ENCODE measurements around the gene MAN1C1. TPM values are rescaled to one million over a fixed set of nuclear protein-coding genes. Genes with fewer than 3 reads are reported as not detected.

MAN1C1 gene
- total and polyA plus RNA-seq, 2 donors (not counting 3 experiments of a cell fraction or from before 2014, with no cell fraction given): 1.5 to 4.0 TPM

DNA sequence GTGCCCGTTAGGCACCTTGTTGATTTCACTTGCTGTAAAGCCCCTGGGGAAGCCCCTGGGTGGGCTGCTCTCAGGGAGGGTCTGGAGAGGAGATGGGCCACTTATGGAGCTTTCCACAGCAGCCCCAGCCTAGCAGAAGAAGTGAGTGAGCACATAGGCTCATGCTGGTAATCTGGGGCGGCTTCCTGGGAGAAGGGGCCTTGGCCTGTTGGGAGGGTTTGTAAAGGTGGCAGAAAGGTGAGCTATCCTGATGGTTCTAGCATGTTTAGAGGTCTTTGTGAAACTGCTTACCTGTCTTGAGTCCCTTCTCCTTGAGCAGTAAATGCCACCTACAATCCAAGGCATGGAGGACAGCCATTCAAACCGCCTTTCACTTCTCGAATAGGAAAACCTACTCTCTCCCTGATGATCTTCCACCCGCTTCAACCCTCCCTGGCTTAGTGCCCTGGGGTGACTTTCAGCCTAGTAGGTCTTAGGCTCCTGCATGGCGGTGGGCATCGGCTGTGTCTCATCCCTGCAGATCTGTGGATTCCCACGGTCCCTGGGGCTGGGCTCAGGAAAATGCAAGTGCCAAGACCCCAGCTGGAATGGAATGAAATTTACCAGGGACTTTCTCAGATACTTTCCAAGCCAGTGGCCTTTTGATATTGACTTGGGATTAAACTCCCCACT is 95.8 kb downstream of the MAN1C1 start:
- TF ChIP-seq, protein P1, sequence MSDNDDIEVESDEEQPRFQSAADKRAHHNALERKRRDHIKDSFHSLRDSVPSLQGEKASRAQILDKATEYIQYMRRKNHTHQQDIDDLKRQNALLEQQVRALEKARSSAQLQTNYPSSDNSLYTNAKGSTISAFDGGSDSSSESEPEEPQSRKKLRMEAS (IDR thresholded peaks at IDR 0.05; ENCODE audit: insufficient read depth, insufficient read length): no peak
- TF ChIP-seq POLR2A (IDR thresholded peaks at IDR 0.05; ENCODE audit: low read depth, low read length) (no peak), GATA2 (IDR thresholded peaks at IDR 0.05; ENCODE audit: insufficient read depth, insufficient read length, low read depth, low read length) (no peak), FOS (IDR thresholded peaks at IDR 0.05; ENCODE audit: borderline replicate concordance, insufficient read depth, low read length) (no peak), JUN (IDR thresholded peaks at IDR 0.05; ENCODE audit: borderline replicate concordance, insufficient read depth, insufficient read length, low read depth) (no peak), EZH2 (IDR thresholded peaks at IDR 0.05; ENCODE audit: borderline replicate concordance, low read depth, low read length, severe bottlenecking) (no peak), POLR2AphosphoS5 (IDR thresholded peaks at IDR 0.05; ENCODE audit: insufficient read depth, low read depth, low read length) (no peak), MYC (IDR thresholded peaks at IDR 0.05; ENCODE audit: low read depth, low read length) (no peak)
- TF ChIP-seq, protein P2, sequence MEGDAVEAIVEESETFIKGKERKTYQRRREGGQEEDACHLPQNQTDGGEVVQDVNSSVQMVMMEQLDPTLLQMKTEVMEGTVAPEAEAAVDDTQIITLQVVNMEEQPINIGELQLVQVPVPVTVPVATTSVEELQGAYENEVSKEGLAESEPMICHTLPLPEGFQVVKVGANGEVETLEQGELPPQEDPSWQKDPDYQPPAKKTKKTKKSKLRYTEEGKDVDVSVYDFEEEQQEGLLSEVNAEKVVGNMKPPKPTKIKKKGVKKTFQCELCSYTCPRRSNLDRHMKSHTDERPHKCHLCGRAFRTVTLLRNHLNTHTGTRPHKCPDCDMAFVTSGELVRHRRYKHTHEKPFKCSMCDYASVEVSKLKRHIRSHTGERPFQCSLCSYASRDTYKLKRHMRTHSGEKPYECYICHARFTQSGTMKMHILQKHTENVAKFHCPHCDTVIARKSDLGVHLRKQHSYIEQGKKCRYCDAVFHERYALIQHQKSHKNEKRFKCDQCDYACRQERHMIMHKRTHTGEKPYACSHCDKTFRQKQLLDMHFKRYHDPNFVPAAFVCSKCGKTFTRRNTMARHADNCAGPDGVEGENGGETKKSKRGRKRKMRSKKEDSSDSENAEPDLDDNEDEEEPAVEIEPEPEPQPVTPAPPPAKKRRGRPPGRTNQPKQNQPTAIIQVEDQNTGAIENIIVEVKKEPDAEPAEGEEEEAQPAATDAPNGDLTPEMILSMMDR (IDR thresholded peaks at IDR 0.05; ENCODE audit: extremely low read depth in 1 of 2, insufficient read depth in 1 of 2, low read depth in 1 of 2, low read length in 2 of 2): no peak
- FAIRE-seq: no peak
- Histone ChIP-seq H3K4me3 (replicated peaks in 1 of 3; ENCODE audit: insufficient read depth in 1 of 3, low read depth in 1 of 3, low read length in 3 of 3) (no peak overlapping the region), H3K4me2 (ENCODE audit: insufficient read depth, low read length) (no peak overlapping the region), H4K20me1 (replicated peaks; ENCODE audit: control insufficient read depth, extremely low read depth, insufficient read depth, low read length) (no peaks in the 10 kb centered on the region), H3K9ac (replicated peaks; ENCODE audit: extremely low read depth, insufficient read depth, low read length) (no peak overlapping the region), H3K27ac (ENCODE audit: insufficient read depth, low read depth, low read length) (no peak overlapping the region), H3K36me3 (ENCODE audit: control insufficient read depth in 2 of 2, extremely low read depth in 1 of 2, insufficient read depth in 2 of 2, low read length in 2 of 2) (no peaks in the 10 kb centered on the region), H2AFZ (ENCODE audit: low read depth, low read length) (no peak overlapping the region), H3K79me2 (ENCODE audit: control insufficient read depth, insufficient read depth, low read length) (no peaks in the 10 kb centered on the region), H3K9me3 (replicated peaks; ENCODE audit: control insufficient read depth, insufficient read depth, low read length) (no peaks in the 10 kb centered on the region), H3K27me3 (ENCODE audit: control insufficient read depth in 2 of 2, insufficient read depth in 2 of 2, low read length in 2 of 2) (peaks cover 0 to 2% of the 10 kb centered on the region in 2 experiments), H3K9me1 (replicated peaks; ENCODE audit: control insufficient read depth, extremely low read depth, insufficient read depth, low read length) (no peaks in the 10 kb centered on the region), H3K4me1 (ENCODE audit: control insufficient read depth, extremely low read depth, insufficient read depth, low read length) (no peaks in the 10 kb centered on the region)
- ChIA-PET CTCF (no interaction called here), POLR2A (no interaction called here)
- no TSS peak for BruUV-seq (replicated peaks)
- DNase-seq (ENCODE audit: low read depth, low spot score): no peak
- intact Hi-C loops (cut with micrococcal nuclease) (no loop called here), dilution Hi-C loops (cut with MboI; ENCODE audit: extremely low pct_ligation_motif_present, low sequenced_read_pairs) (no loop called here)

All from endothelial cell of umbilical vein (primary cell).